ENCODE results near the gene FBXW12. TPM values are rescaled to one million over a fixed set of nuclear protein-coding genes. Genes with fewer than 3 reads are reported as not detected.

FBXW12 gene
- total and polyA plus RNA-seq, 2 of the 8 experiments (the other 6 are each of a cell fraction or from before 2014, with no cell fraction given) = 0.35 to 0.85 TPM

DNA sequence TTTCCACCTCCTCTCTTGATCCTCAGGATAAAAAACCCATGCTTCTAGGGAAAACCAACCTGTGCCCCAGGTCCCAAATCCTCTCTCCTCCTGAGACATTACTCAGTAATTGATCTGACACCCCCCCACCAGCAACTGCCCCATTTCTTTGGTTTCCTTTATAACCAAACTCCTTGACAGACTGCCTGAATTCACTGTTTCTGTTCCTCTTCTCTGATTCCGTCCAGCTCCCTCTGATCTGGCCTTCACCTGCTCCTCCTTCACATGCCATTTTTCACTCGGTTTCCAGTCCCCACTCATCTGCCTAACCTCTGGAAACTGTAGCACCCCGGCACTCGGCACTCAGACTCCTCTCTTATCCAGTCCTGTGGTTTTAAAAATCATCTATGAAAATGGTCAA lies 65.8 kb downstream of the FBXW12 start:
- Histone ChIP-seq H3K36me3 (ENCODE audit: control insufficient read depth in 2 of 4, insufficient read depth in 4 of 4, low read length in 3 of 4) (peaks cover 5 to 32% (median 17%) of the 10 kb centered on the region in 4 experiments; a peak in 6 of 8 replicates), H2BK12ac (ENCODE audit: low read depth, low read length) (no peak overlapping the region), H3K9ac (replicated peaks in 1 of 4; ENCODE audit: extremely low read depth in 1 of 4, low read depth in 3 of 4, low read length in 3 of 4) (no peak overlapping the region), H3K23ac (ENCODE audit: insufficient read length) (no peak overlapping the region), H3K79me1 (ENCODE audit: low read depth, low read length) (peaks cover 8% of the 10 kb centered on the region), H3K9me3 (ENCODE audit: insufficient read depth in 2 of 2, low read depth in 1 of 2, low read length in 1 of 2) (no peaks in the 10 kb centered on the region), H2BK15ac (ENCODE audit: low read length) (no peak overlapping the region), H2BK5ac (ENCODE audit: low read depth, low read length) (no peak overlapping the region), H3K4me2 (ENCODE audit: insufficient read depth in 1 of 2, low read depth in 2 of 2, low read length in 2 of 2) (no peak overlapping the region), H3K79me2 (ENCODE audit: control insufficient read depth in 1 of 2, insufficient read depth in 2 of 2, low read length in 2 of 2) (peaks cover 5 to 41% of the 10 kb centered on the region in 2 experiments; a peak in 3 of 4 replicates), H4K5ac (ENCODE audit: insufficient read length, low read depth, low read length) (no peak overlapping the region), H2AK5ac (ENCODE audit: low read depth, low read length) (no peak overlapping the region), H3K27me3 (replicated peaks in 1 of 4; ENCODE audit: control insufficient read depth in 3 of 4, extremely low read depth in 1 of 4, insufficient read depth in 3 of 4, low read length in 3 of 4) (no peaks in the 10 kb centered on the region), H4K20me1 (replicated peaks in 1 of 2; ENCODE audit: control insufficient read depth in 1 of 2, insufficient read depth in 2 of 2, low read length in 2 of 2) (peaks cover 0 to 8% of the 10 kb centered on the region in 2 experiments), H3K4ac (replicated peaks; ENCODE audit: insufficient read length, low read depth, low read length) (no peak overlapping the region), H3K23me2 (ENCODE audit: low read depth, low read length) (peaks cover 3% of the 10 kb centered on the region; the same call in 1 of the 2 replicates), H3K56ac (replicated peaks; ENCODE audit: insufficient read length, low read depth, low read length) (no peak overlapping the region), H3K18ac (ENCODE audit: extremely low read depth, low read length) (no peak overlapping the region), H4K91ac (replicated peaks; ENCODE audit: insufficient read length, low read length) (no peak overlapping the region), H2BK120ac (replicated peaks; ENCODE audit: low read depth, low read length) (no peak overlapping the region), H2BK20ac (ENCODE audit: low read length) (no peak overlapping the region), H3K27ac (ENCODE audit: low read depth, low read length) (no peak overlapping the region), H4K8ac (ENCODE audit: extremely low read depth, insufficient read depth, low read length) (no peak overlapping the region), H2AFZ (ENCODE audit: low read length) (no peak overlapping the region), H3K14ac (ENCODE audit: insufficient read length) (no peak overlapping the region), H3K4me3 (ENCODE audit: extremely low read depth in 1 of 4, insufficient read depth in 2 of 4, low read depth in 3 of 4, low read length in 4 of 4) (no peak overlapping the region), H3K4me1 (replicated peaks in 1 of 4; ENCODE audit: control insufficient read depth in 3 of 4, insufficient read depth in 4 of 4, low read length in 3 of 4) (peaks cover 0 to 8% (median 3%) of the 10 kb centered on the region in 4 experiments; a peak in 5 of 7 replicates)
- FAIRE-seq = no peak
- POLR2A ChIA-PET (ENCODE audit: partially characterized antibody) = interaction anchor here (0.9 to 31.5 kb wide), 6 partner anchors 8 to 250 kb away, joined by 3 to 650 read pairs (median 18); partner anchors contain the start of genes CDC25A and PLXNB1
- WGBS, 2 experiments (ENCODE audit: extremely low coverage in 1 of 2, insufficient coverage in 1 of 2, insufficient read length in 1 of 2, insufficient replicate concordance in 2 of 2, low coverage in 1 of 2, low lambda C conversion rate in 2 of 2, missing lambda C conversion rate in 1 of 2) = 86% methylated on average over 4 of the region's 4 CpGs; no CpG with 5 or more reads in 1 of the 2 experiments
- CTCF ChIA-PET (ENCODE audit: partially characterized antibody) = interaction anchor here (2.3 to 7.7 kb wide), 7 partner anchors 19 to 162 kb away, joined by 11 to 220 read pairs (median 47); no protein-coding TSS in a partner anchor
- no peak for DNase-seq (ENCODE audit: low read depth in 1 of 2, low spot score in 2 of 2)
- TF ChIP-seq RNF2 (IDR thresholded peaks at IDR 0.05; ENCODE audit: borderline replicate concordance, low read depth, low read length, missing control alignments, poor library complexity, severe bottlenecking) (no peak), POU5F1 (IDR thresholded peaks at IDR 0.05; ENCODE audit: low read depth, low read length) (no peak), CBX5 (IDR thresholded peaks at IDR 0.05; ENCODE audit: low read depth, low read length) (no peak), SP4 (IDR thresholded peaks at IDR 0.05; ENCODE audit: low read length) (no peak), SP1 (IDR thresholded peaks at IDR 0.05; ENCODE audit: low read depth, low read length) (no peak), KDM1A (IDR thresholded peaks at IDR 0.05; ENCODE audit: borderline replicate concordance, low read length) (no peak), EP300 (IDR thresholded peaks at IDR 0.05; ENCODE audit: borderline replicate concordance in 1 of 2, low read depth in 2 of 2, low read length in 2 of 2) (no peak), HDAC2 (IDR thresholded peaks at IDR 0.05; ENCODE audit: borderline replicate concordance in 1 of 2, low read depth in 2 of 2, low read length in 2 of 2) (no peak), SIX5 (IDR thresholded peaks at IDR 0.05; ENCODE audit: low read depth, low read length) (no peak), BRCA1 (IDR thresholded peaks at IDR 0.05; ENCODE audit: low read depth, low read length) (no peak)
- TF ChIP-seq, protein P1, sequence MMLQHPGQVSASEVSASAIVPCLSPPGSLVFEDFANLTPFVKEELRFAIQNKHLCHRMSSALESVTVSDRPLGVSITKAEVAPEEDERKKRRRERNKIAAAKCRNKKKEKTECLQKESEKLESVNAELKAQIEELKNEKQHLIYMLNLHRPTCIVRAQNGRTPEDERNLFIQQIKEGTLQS (IDR thresholded peaks at IDR 0.05; ENCODE audit: insufficient read depth, low read depth, low read length) = no peak

All from H1 (cell line).